HepG2 (cell line): Measurements from ENCODE around the gene LYPD3. TPM values are rescaled to one million over a fixed set of nuclear protein-coding genes. Genes with fewer than 3 reads are reported as not detected.
A peak's percentile ranks its signal among the peaks of the same experiment; 100 is the strongest.

Experiments used
- ATF3 ChIP-seq: sonication (generic); formaldehyde crosslinking; IDR thresholded peaks from 2 replicates; pipeline ENCODE4 v1.4.0; 2020; ENCODE audit warnings: missing genetic modification reagents
- CBX5 ChIP-seq: sonication (generic); formaldehyde crosslinking; IDR thresholded peaks from 2 replicates; pipeline ENCODE4 v1.4.0; 2020; ENCODE audit warnings: missing genetic modification reagents, borderline replicate concordance
- EEA1 ChIP-seq: sonication (generic); formaldehyde crosslinking; IDR thresholded peaks from 2 replicates; pipeline ENCODE4 v1.5.1; 2020; ENCODE audit warnings: mild to moderate bottlenecking, missing genetic modification reagents, borderline replicate concordance
- FLYWCH1 ChIP-seq: sonication (generic); formaldehyde crosslinking; IDR thresholded peaks from 2 replicates; pipeline ENCODE4 v1.8.1; 2023; ENCODE audit warnings: mild to moderate bottlenecking, missing genetic modification reagents
- FOXP1 ChIP-seq, 2 experiments: fragments of 450-650 bp in 1 of 2; IDR thresholded peaks; 2 replicates each; pipeline ENCODE4 v1.6.1; 2017 to 2018; ENCODE audit warnings: antibody characterized with exemption in 1 of 2
- HNRNPUL1 ChIP-seq: fragments of 200-400 bp; formaldehyde crosslinking; IDR thresholded peaks from 2 replicates; pipeline ENCODE4 v1.6.1; 2017; ENCODE audit warnings: low read depth, mild to moderate bottlenecking, low read length, moderate library complexity
- HOMEZ ChIP-seq: IDR thresholded peaks from 2 replicates; pipeline ENCODE4 v1.6.1; 2016; ENCODE audit warnings: low read depth
- KDM5A ChIP-seq: fragments of 200-600 bp; sonication (generic); IDR thresholded peaks from 2 replicates; pipeline ENCODE4 v1.7.0; 2018; ENCODE audit warnings: antibody characterized with exemption, mild to moderate bottlenecking, low read length, borderline replicate concordance
- MAFF ChIP-seq: IDR thresholded peaks from 2 replicates; pipeline ENCODE4 v1.6.1; 2011; ENCODE audit warnings: low read depth, low read length, improper control_type of control experiment
- NCOA1 ChIP-seq: sonication (generic); formaldehyde crosslinking; IDR thresholded peaks from 2 replicates; pipeline ENCODE4 v1.9.0; 2021; ENCODE audit warnings: missing genetic modification reagents
- NFE2L2 ChIP-seq: fragments of 150-350 bp; IDR thresholded peaks from 2 replicates; pipeline ENCODE4 v1.6.1; 2014; ENCODE audit warnings: low read length
- NR2F1 ChIP-seq, 2 experiments: fragments of 450-650 bp in 1 of 2; formaldehyde crosslinking in 1 of 2; IDR thresholded peaks; 2 replicates each; pipeline versions ENCODE4 v1.5.0 to v1.6.1; 2016 to 2020; ENCODE audit warnings: mild to moderate bottlenecking in 1 of 2, missing compliant biosample characterization in 1 of 2, missing genetic modification reagents in 1 of 2, moderate library complexity in 1 of 2
- POLR2A ChIP-seq, 2 experiments: IDR thresholded peaks; 2 replicates each; pipeline ENCODE4 v1.6.1; 2011; ENCODE audit warnings: low read depth in 2 of 2, low read length in 2 of 2, mild to moderate bottlenecking in 1 of 2, moderate library complexity in 1 of 2; ENCODE audit not compliant: insufficient read depth in 1 of 2
- PRDM4 ChIP-seq: sonication (generic); formaldehyde crosslinking; IDR thresholded peaks from 2 replicates; pipeline ENCODE4 v1.9.0; 2021; ENCODE audit warnings: missing genetic modification reagents, borderline replicate concordance
- PRMT3 ChIP-seq: sonication (generic); formaldehyde crosslinking; IDR thresholded peaks from 2 replicates; pipeline ENCODE4 v1.8.1; 2022; ENCODE audit warnings: low read depth, mild to moderate bottlenecking, moderate library complexity, missing genetic modification reagents, borderline replicate concordance
- RXRA ChIP-seq: sonication (generic); formaldehyde crosslinking; IDR thresholded peaks from 2 replicates; pipeline ENCODE4 v1.5.1; 2020; ENCODE audit warnings: missing genetic modification reagents
- THAP11 ChIP-seq: IDR thresholded peaks from 2 replicates; pipeline ENCODE4 v1.6.1; 2016; ENCODE audit warnings: missing biosample characterization, missing genetic modification reagents
- ZBTB44 ChIP-seq: sonication (generic); formaldehyde crosslinking; IDR thresholded peaks from 2 replicates; pipeline ENCODE4 v1.4.0; 2020; ENCODE audit warnings: missing genetic modification reagents
- ZFAT ChIP-seq: sonication (generic); formaldehyde crosslinking; conservative IDR thresholded peaks from 2 replicates; pipeline ENCODE4 v1.8.1; 2023; ENCODE audit warnings: missing genetic modification reagents, inconsistent platforms
- ZNF143 ChIP-seq: sonication (generic); formaldehyde crosslinking; IDR thresholded peaks from 2 replicates; pipeline ENCODE4 v1.4.0; 2020; ENCODE audit warnings: missing genetic modification reagents
- ZNF24 ChIP-seq: fragments of 450-650 bp; IDR thresholded peaks from 2 replicates; pipeline ENCODE4 v1.6.1; 2017; ENCODE audit warnings: antibody characterized with exemption, mild to moderate bottlenecking
- ZNF572 ChIP-seq: sonication (generic); formaldehyde crosslinking; IDR thresholded peaks from 2 replicates; pipeline ENCODE4 v1.5.1; 2020; ENCODE audit warnings: mild to moderate bottlenecking, missing genetic modification reagents
- ZNF615 ChIP-seq: sonication (generic); formaldehyde crosslinking; IDR thresholded peaks from 2 replicates; pipeline ENCODE4 v1.5.0; 2020; ENCODE audit warnings: mild to moderate bottlenecking, missing genetic modification reagents, borderline replicate concordance
- ZNF7 ChIP-seq: IDR thresholded peaks from 2 replicates; pipeline ENCODE4 v1.6.1; 2016; ENCODE audit warnings: missing biosample characterization, missing genetic modification reagents
- ZNF784 ChIP-seq: sonication (generic); formaldehyde crosslinking; IDR thresholded peaks from 2 replicates; pipeline ENCODE4 v1.5.1; 2020; ENCODE audit warnings: missing genetic modification reagents, mild to moderate bottlenecking, borderline replicate concordance
- ZNF788 ChIP-seq: sonication (generic); formaldehyde crosslinking; IDR thresholded peaks from 2 replicates; pipeline ENCODE4 v1.5.0; 2020; ENCODE audit warnings: mild to moderate bottlenecking, missing genetic modification reagents, borderline replicate concordance
- polyA plus RNA-seq, 8 experiments: library from polyadenylated mRNA; depleted of rRNA in 3 of 8; stranded (reverse) in 7 of 8; unstranded in 1 of 8; fragments of >200 nt; fragmentation: Illumina TruSeq in 4 of 8; extraction: Trizol in 4 of 8; gene quantifications; 2 replicates each; pipeline versions ENCODE4 v1.2.1 to v1.2.3, GENCODE V29; 2011 to 2016; ENCODE audit warnings: low read depth in 4 of 8, missing spikeins in 1 of 8, mixed read lengths in 1 of 8; ENCODE audit not compliant: insufficient read depth in 1 of 8
- total RNA-seq, 5 experiments: library from RNA; depleted of rRNA; stranded (reverse); fragments of >200 nt; fragmentation: Illumina TruSeq; extraction: Trizol; gene quantifications; 2 replicates each; pipeline ENCODE4 v1.2.3, GENCODE V29; 2016; ENCODE audit warnings: low read depth in 1 of 5

The LYPD3 gene
- total and polyA plus RNA-seq, 2 of the 13 experiments (the other 11 are each of a cell fraction or from before 2014, with no cell fraction given), result 0.51 to 1.5 TPM

GRCh38 chr19:43499042-43499441 is 33.6 kb upstream of the LYPD3 start (continued):
- TF ChIP-seq POLR2A (IDR thresholded peaks at IDR 0.05; ENCODE audit: insufficient read depth in 1 of 2, low read depth in 2 of 2, low read length in 2 of 2), result peak in 1 of 2 experiments; percentile 54; a peak in 1 of 4 replicates
- TF ChIP-seq FLYWCH1 (CRISPR knock-in tag), result no peak
- TF ChIP-seq MAFF, result peak; percentile 79
- no peak for TF ChIP-seq ZNF615 (CRISPR knock-in tag)
- no peak for TF ChIP-seq ZNF24
- no peak for TF ChIP-seq PRDM4 (CRISPR knock-in tag)
- no peak; a peak in 2 of 4 replicates for TF ChIP-seq NR2F1 (CRISPR knock-in tag; IDR thresholded peaks at IDR 0.05)
- no peak for TF ChIP-seq ZNF784 (CRISPR knock-in tag)
- TF ChIP-seq HNRNPUL1, result no peak
- TF ChIP-seq CBX5 (CRISPR knock-in tag), result peak; percentile 63; the same call in 1 of the 2 replicates
- peak; percentile 74; the same call in 1 of the 2 replicates for TF ChIP-seq ZNF572
- TF ChIP-seq ATF3 (CRISPR knock-in tag), result no peak
- TF ChIP-seq ZBTB44, result no peak
- peak; percentile 60; the same call in 1 of the 2 replicates for TF ChIP-seq HOMEZ (CRISPR knock-in tag)
- no peak for TF ChIP-seq NCOA1
- TF ChIP-seq ZNF788 (CRISPR knock-in tag), result peak; percentile 83; the same call in 1 of the 2 replicates
- TF ChIP-seq ZFAT (CRISPR knock-in tag), result no peak
- peak; percentile 65 for TF ChIP-seq THAP11 (CRISPR knock-in tag)
- TF ChIP-seq FOXP1 (IDR thresholded peaks at IDR 0.05), result no peak
- peak; percentile 44 for TF ChIP-seq FOXP1 (CRISPR knock-in tag; IDR thresholded peaks at IDR 0.05)
- peak; percentile 84; the same call in 1 of the 2 replicates for TF ChIP-seq RXRA (CRISPR knock-in tag)
- TF ChIP-seq ZNF7 (CRISPR knock-in tag), result no peak
- peak; percentile 3; the same call in 1 of the 2 replicates for TF ChIP-seq NFE2L2
- TF ChIP-seq ZNF143, result no peak
- TF ChIP-seq PRMT3 (CRISPR knock-in tag), result no peak
- TF ChIP-seq EEA1 (CRISPR knock-in tag), result no peak
- TF ChIP-seq KDM5A, result no peak
